NCI-H146 (cell line): Measurements from ENCODE around the gene KRTAP19-8.

Source experiments
- DNase-seq: peaks from one replicate; lab custom pipeline; 2025; lab: John Stamatoyannopoulos, UW

Gene KRTAP19-8, protein sequence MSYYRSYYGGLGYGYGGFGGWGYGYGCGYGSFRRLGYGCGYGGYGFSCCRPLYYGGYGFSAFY

GRCh38 chr21:31038376-31038775 is at the start of gene KRTAP19-8:
KRTAP19-8 (minus strand) TSS chr21:31038476; CDS start chr21:31038443, 33 bp downstream.
- DNase-seq: no peak

GRCh38 chr21:31087639-31088473 is 49.6 kb upstream of the KRTAP19-8 start:
- DNase-seq: no peak

DNA sequence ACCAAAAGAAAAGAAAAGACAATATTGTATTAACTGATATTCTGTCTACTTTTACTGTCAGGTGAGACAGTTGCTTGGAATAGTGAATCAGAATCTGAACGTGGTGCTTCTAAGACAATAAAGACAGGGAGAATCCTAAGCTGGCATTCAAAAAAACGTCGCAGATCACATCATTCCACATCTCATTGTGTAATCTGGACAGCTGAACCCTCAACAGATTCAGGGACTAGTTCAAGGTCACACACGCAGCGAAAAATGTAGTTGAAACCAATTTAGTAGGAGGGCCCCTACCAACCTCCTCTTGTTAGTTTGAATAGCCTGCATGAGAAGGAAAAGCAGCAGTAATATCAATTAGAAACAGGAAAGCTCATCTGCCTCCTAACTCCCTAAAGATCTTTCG is 46.4 kb upstream of the KRTAP19-8 start:
- DNase-seq: no peak

- no peak for DNase-seq
Observed at GRCh38 chr21:31078796-31079195, 40.5 kb upstream of the KRTAP19-8 start.

DNA sequence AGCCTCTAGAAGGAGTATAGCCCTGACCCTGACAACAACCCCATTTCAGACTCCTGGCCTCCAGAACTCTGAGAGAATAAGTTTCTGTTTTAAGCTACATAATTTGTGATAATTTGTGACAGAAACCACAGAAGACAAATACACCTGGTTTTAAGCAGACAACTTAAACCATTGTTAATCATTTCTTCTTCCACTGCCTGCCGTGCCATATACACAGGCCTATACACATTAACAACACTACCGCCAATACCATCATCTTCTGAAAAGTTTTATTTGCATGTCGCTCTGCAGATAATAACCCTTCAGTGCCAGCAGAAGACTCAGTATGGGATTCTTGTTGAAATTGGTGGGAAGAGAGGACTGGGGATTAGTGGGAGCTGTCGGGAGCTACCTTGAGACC is 39.9 kb upstream of the KRTAP19-8 start:
- no peak for DNase-seq

DNA sequence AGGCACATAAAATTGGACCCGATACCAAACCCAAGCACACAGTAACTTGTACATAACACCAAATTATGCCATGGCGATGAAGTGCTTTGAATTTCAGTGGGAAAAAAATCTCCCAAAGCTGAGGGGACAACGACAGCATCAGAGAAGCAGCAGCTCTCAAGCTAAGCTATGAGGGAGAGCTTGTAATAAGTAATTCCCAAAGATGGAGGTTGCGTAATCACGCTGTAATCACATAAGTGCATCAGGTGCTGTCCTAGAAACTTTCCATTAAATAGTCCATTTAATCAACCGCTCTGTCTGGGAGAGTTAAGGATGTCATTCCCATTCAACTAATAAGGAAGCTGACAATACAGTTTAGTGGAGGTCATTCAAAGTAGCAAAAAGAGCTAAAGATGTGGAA is 37.6 kb upstream of the KRTAP19-8 start:
- DNase-seq: no peak

GRCh38 chr21:31072533-31072932 is 34.3 kb upstream of the KRTAP19-8 start:
- DNase-seq: no peak

GRCh38 chr21:31064803-31065202 is 26.5 kb upstream of the KRTAP19-8 start:
- DNase-seq: no peak

GRCh38 chr21:31052489-31053142 is 14.3 kb upstream of the KRTAP19-8 start:
- no peak for DNase-seq

- no peak for DNase-seq
Observed at GRCh38 chr21:31050577-31051157, 12.4 kb upstream of the KRTAP19-8 start.

GRCh38 chr21:31045841-31046240 is 7.6 kb upstream of the KRTAP19-8 start:
- DNase-seq: no peak

DNA sequence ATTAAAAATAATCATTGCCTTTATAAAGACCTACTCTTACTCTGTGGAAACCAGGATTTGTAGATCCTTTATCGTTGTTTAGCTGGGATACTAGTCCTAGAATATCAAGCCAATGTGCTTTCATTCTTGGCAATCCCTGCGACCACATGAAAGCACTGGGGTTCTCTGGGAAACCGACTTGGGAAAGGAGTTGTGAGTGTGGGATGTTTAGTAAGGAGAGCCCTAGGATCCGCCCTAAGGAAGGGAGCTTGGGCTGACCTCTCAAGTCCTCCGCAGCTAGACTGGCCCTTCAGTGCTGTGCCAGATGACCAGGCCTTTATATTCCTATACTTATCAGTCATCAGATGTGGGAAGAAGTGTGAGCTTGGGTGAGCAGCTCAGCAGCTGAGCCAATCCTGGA is 5.2 kb upstream of the KRTAP19-8 start:
- DNase-seq: no peak

DNA sequence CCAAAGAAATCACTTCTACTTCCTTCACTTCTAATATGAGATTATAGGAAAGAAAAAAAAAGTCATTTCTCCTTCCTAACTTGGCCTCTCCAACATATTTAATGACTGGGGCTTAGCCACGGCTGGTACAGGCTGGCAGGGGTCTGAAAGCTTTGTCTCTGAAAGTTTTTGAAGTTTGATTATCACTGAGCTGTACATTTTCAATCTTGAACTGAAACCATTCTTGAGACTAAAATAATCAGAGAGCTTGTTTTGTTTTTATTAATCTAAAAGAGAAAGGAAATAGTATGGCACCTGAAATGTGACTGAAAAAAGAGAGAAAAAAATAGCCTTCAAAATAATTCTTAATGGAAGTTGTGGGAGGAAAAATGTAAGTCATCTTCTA is 3.8 kb upstream of the KRTAP19-8 start:
- DNase-seq: no peak

- DNase-seq: no peak
Observed at GRCh38 chr21:31041295-31042079, 3.2 kb upstream of the KRTAP19-8 start.

- no peak for DNase-seq
Observed at GRCh38 chr21:31034378-31034777, 3.9 kb downstream of the KRTAP19-8 start.

- DNase-seq: no peak
Observed at GRCh38 chr21:31030367-31031106, 7.7 kb downstream of the KRTAP19-8 start.

DNA sequence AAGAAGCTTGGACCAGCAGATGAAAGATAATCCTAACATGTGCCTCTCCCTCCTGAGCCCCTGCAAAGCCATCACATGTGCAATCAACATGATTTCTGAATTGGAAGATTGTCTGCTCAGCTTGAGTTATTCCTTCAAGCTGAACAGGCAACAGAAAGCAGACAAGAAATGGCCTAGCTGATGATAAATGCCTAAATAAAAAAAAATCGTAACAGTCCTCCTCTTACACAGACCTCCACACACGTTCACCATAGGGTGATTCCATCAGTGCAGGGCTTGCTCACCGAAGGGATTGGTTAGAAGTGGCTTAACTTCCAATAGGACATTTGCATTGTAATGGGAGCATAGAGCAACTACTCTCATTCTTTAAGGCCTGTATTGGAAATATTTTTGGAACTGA is 14.6 kb downstream of the KRTAP19-8 start:
- no peak for DNase-seq

- no peak for DNase-seq
Observed at GRCh38 chr21:31022306-31022705, 16.0 kb downstream of the KRTAP19-8 start.

- no peak for DNase-seq
Observed at GRCh38 chr21:31018232-31018631, 20.0 kb downstream of the KRTAP19-8 start.

GRCh38 chr21:31014891-31015290 is 23.4 kb downstream of the KRTAP19-8 start:
- no peak for DNase-seq
